GM06990 (cell line): ENCODE results near the gene PLXDC1.

Source experiments
- DNase-seq: peaks from one replicate; pipeline ENCODE4 v3.0.0-alpha.2; 2011; ENCODE audit not compliant: insufficient read length; ENCODE audit errors: extremely low read depth
- H3K27me3 ChIP-seq: replicated peaks from 2 replicates; pipeline ENCODE4 v1.6.0; 2011; ENCODE audit warnings: low read length; ENCODE audit not compliant: control insufficient read depth, insufficient read depth
- H3K36me3 ChIP-seq: 2 replicates; pipeline ENCODE4 v1.5.1; 2011; ENCODE audit warnings: low read length; ENCODE audit not compliant: control insufficient read depth, insufficient read depth
- H3K4me3 ChIP-seq: replicated peaks from 2 replicates; pipeline ENCODE4 v1.5.1; 2011; ENCODE audit warnings: low read depth, mild to moderate bottlenecking, control low read depth, low read length
- TF ChIP-seq, protein P1 (sequence below): IDR thresholded peaks from 2 replicates; pipeline ENCODE4 v1.5.1; 2011; ENCODE audit warnings: low read length, control low read depth, mild to moderate bottlenecking, inconsistent platforms; ENCODE audit not compliant: insufficient read depth, poor library complexity, severe bottlenecking

Gene PLXDC1

GRCh38 chr17:39166437-39167335, 15.2 kb upstream of the PLXDC1 start:
- no peak for DNase-seq
- no peak overlapping the region for H3K4me3 ChIP-seq
- H3K27me3 ChIP-seq: no peaks in the 10 kb centered on the region; the same call in 1 of the 2 replicates
- TF ChIP-seq, protein P1, sequence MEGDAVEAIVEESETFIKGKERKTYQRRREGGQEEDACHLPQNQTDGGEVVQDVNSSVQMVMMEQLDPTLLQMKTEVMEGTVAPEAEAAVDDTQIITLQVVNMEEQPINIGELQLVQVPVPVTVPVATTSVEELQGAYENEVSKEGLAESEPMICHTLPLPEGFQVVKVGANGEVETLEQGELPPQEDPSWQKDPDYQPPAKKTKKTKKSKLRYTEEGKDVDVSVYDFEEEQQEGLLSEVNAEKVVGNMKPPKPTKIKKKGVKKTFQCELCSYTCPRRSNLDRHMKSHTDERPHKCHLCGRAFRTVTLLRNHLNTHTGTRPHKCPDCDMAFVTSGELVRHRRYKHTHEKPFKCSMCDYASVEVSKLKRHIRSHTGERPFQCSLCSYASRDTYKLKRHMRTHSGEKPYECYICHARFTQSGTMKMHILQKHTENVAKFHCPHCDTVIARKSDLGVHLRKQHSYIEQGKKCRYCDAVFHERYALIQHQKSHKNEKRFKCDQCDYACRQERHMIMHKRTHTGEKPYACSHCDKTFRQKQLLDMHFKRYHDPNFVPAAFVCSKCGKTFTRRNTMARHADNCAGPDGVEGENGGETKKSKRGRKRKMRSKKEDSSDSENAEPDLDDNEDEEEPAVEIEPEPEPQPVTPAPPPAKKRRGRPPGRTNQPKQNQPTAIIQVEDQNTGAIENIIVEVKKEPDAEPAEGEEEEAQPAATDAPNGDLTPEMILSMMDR: no peak
- H3K36me3 ChIP-seq: no peaks in the 10 kb centered on the region

- TF ChIP-seq, protein P1: no peak
- Histone ChIP-seq H3K36me3 (no peaks in the 10 kb centered on the region), H3K4me3 (peak within 1 kb of the TSS; percentile 68), H3K27me3 (no peaks in the 10 kb centered on the region; the same call in 1 of the 2 replicates)
- DNase-seq: no peak
Measured at GRCh38 chr17:39165841-39166349, 14.5 kb upstream of the PLXDC1 start, which contains the start of gene ARL5C. Gene ARL5C (minus strand): TSS chr17:39166161. CDS start chr17:39165760, 401 bp downstream.

DNA sequence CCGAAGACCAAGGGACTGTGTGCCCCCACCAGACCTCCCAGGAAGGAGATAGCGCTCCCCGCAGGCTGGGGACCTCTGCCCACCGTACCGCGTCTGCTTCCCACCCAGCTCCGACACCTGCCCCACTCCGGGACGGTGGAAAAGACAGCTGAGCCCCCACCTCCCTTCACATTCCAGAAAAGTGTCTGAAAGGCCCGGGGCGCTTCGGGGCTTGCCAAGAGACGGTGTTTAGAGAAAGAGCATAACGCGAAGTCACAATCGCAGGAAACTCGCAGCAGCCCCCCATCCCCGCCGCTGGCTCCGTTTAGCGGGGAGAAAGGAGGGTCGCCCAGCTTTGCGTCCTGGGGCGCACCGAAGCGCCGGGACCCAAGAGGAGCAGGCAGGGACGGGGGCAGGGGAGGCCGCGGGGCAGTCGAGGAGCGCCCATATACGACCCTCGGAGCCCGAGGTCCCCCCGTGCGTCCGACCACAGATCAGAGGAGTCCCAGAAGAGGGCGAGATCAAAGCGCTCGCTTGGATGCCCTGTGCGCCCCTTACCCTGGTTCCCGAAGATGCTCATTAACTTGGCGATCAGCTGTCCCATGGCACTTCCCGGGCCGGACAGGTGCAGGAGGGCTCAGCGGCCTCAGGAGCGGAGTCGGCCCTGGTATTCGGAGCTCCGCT, 13.9 kb upstream of the PLXDC1 start:
- TF ChIP-seq, protein P1: no peak
- Histone ChIP-seq H3K27me3 (no peaks in the 10 kb centered on the region; the same call in 1 of the 2 replicates), H3K4me3 (peak overlapping the region; percentile 68), H3K36me3 (no peaks in the 10 kb centered on the region)
- DNase-seq: no peak

- Histone ChIP-seq H3K27me3 (no peaks in the 10 kb centered on the region; the same call in 1 of the 2 replicates), H3K4me3 (peak overlapping the region; percentile 68), H3K36me3 (no peaks in the 10 kb centered on the region)
- peak; percentile 84 for DNase-seq
- TF ChIP-seq, protein P1: peak; percentile 96
Measured at GRCh38 chr17:39164675-39165143, 13.3 kb upstream of the PLXDC1 start.

GRCh38 chr17:39161962-39162361, 10.5 kb upstream of the PLXDC1 start:
- H3K36me3 ChIP-seq: no peaks in the 10 kb centered on the region
- TF ChIP-seq, protein P1: no peak
- DNase-seq: no peak
- H3K4me3 ChIP-seq: no peak overlapping the region
- no peaks in the 10 kb centered on the region; the same call in 1 of the 2 replicates for H3K27me3 ChIP-seq
